OCI-LY3 (cell line): Measurements from ENCODE around the gene DSEL.

Experiments
- EZH2phosphoT487 ChIP-seq: fragments of 200-600 bp; shearing (Covaris generic); IDR thresholded peaks from 2 replicates; pipeline ENCODE4 v1.6.1; 2018; ENCODE audit warnings: antibody characterized with exemption, mixed run types, low read depth
- TF ChIP-seq, protein P1 (sequence below): fragments of 200-600, 300-600 bp; sonication (generic); IDR thresholded peaks from 2 replicates; pipeline ENCODE4 v1.5.1; 2014; ENCODE audit warnings: antibody characterized with exemption, low read length, low read depth

DNA sequence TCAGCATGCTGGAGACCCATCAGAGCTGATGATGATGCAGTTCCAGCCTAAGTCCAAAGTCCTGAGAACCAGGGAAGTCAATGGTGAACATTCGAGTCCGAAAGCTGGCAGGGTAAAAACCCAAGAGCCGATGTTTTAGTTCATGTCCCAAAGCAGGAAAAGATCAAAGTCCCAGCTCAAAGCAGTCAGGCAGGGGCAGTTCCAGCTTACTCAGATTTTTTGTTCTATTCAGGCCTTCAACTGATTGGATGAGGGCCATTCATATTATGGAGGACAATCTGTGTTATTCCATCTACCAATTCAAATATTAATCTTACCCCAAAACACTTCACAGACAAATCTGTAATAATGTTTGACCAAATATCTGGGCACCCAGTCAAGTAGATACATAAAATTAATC is 38.3 kb downstream of the DSEL start:
- TF ChIP-seq, protein P1, sequence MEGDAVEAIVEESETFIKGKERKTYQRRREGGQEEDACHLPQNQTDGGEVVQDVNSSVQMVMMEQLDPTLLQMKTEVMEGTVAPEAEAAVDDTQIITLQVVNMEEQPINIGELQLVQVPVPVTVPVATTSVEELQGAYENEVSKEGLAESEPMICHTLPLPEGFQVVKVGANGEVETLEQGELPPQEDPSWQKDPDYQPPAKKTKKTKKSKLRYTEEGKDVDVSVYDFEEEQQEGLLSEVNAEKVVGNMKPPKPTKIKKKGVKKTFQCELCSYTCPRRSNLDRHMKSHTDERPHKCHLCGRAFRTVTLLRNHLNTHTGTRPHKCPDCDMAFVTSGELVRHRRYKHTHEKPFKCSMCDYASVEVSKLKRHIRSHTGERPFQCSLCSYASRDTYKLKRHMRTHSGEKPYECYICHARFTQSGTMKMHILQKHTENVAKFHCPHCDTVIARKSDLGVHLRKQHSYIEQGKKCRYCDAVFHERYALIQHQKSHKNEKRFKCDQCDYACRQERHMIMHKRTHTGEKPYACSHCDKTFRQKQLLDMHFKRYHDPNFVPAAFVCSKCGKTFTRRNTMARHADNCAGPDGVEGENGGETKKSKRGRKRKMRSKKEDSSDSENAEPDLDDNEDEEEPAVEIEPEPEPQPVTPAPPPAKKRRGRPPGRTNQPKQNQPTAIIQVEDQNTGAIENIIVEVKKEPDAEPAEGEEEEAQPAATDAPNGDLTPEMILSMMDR: no peak
- no peak for TF ChIP-seq EZH2phosphoT487
